Measurements from ENCODE around the gene SMIM38. TPM values are rescaled to one million over a fixed set of nuclear protein-coding genes. Genes with fewer than 3 reads are reported as not detected.

Gene SMIM38
- total RNA-seq, 1 donor, result under 0.01 TPM

DNA sequence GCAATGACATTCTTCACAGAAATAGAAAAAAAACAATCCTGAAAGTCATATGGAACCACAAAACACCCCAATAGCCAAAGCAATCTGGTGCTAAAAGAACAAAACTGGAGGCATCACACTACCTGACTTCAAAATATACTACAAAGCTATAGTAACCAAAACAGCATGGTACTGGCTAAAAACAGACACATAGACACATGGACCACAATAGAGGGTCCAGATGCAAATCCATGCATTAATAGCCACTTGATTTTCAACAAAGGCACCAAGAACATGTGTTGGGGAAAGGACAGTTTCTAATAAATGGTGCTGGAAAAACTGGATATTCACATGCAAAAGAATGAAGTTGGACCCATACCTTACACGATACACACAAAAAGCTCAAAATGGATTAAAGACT is 27.9 kb upstream of the SMIM38 start:
- Histone ChIP-seq H3K27ac (ENCODE audit: low read depth, low read length) (no peak overlapping the region), H3K4me3 (ENCODE audit: insufficient read depth, low read length) (no peak overlapping the region), H3K79me2 (ENCODE audit: insufficient read depth, low read length) (no peaks in the 10 kb centered on the region), H3K4me1 (ENCODE audit: insufficient read depth, low read length) (peaks cover 6% of the 10 kb centered on the region), H3K4me2 (ENCODE audit: insufficient read depth, low read length) (no peak overlapping the region), H3K27me3 (ENCODE audit: insufficient read depth, low read length) (no peaks in the 10 kb centered on the region), H3K36me3 (ENCODE audit: insufficient read depth, low read length) (no peaks in the 10 kb centered on the region), H2AFZ (ENCODE audit: low read length) (no peak overlapping the region), H4K20me1 (ENCODE audit: insufficient read depth, low read length) (no peaks in the 10 kb centered on the region), H3K9me3 (ENCODE audit: low read depth, low read length) (peaks cover 6% of the 10 kb centered on the region)
- TF ChIP-seq, protein P1, sequence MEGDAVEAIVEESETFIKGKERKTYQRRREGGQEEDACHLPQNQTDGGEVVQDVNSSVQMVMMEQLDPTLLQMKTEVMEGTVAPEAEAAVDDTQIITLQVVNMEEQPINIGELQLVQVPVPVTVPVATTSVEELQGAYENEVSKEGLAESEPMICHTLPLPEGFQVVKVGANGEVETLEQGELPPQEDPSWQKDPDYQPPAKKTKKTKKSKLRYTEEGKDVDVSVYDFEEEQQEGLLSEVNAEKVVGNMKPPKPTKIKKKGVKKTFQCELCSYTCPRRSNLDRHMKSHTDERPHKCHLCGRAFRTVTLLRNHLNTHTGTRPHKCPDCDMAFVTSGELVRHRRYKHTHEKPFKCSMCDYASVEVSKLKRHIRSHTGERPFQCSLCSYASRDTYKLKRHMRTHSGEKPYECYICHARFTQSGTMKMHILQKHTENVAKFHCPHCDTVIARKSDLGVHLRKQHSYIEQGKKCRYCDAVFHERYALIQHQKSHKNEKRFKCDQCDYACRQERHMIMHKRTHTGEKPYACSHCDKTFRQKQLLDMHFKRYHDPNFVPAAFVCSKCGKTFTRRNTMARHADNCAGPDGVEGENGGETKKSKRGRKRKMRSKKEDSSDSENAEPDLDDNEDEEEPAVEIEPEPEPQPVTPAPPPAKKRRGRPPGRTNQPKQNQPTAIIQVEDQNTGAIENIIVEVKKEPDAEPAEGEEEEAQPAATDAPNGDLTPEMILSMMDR (IDR thresholded peaks at IDR 0.05; ENCODE audit: extremely low read depth, low read depth, low read length), result no peak
- no peak for DNase-seq (ENCODE audit: insufficient read length, low spot score, missing footprints)

DNA sequence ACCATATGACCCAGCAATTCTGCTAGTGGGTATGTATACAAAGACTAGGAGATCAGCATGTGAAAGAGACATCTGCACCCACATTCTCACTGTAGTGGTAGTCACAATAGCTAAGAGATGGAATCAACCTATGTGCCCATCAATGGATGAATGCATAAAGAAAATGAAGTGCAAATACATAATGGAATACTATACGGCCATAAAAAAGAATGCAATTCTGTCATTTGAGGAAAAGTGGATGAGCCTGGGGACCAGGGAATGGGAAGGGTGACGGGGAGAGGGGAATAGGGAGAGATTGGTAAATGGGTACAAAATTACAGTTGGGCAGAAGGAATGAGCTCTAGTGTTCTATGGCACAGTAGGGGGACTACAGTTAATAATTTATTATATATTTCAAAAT is 26.7 kb upstream of the SMIM38 start:
- TF ChIP-seq, protein P1 (IDR thresholded peaks at IDR 0.05; ENCODE audit: extremely low read depth, low read depth, low read length), result no peak
- H3K79me2 ChIP-seq (ENCODE audit: insufficient read depth, low read length), result no peaks in the 10 kb centered on the region

DNA sequence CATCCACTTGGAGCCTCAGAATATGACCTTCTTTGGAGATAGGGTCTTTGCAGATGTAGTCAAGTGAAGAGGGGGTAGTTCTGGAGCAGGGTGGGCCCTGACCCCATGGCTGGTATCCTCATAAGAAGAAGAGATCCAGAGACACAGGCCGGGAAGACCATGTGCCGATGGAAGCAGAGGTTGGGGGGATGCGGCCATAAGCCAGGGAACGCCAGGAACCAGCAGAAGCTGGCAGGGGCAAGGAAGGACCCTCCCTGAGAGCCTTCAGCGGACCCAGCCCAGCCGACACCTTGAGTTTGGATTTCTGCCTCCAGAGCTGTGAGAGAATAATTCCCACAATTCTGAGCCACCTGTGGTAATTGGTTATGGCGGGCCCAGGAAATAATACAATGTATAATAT is 26.1 kb upstream of the SMIM38 start:
- no peaks in the 10 kb centered on the region for H3K27me3 ChIP-seq (ENCODE audit: insufficient read depth, low read length)
- no peaks in the 10 kb centered on the region for H4K20me1 ChIP-seq (ENCODE audit: insufficient read depth, low read length)
- TF ChIP-seq, protein P1 (IDR thresholded peaks at IDR 0.05; ENCODE audit: extremely low read depth, low read depth, low read length), result no peak
- H3K4me2 ChIP-seq (ENCODE audit: insufficient read depth, low read length), result no peak overlapping the region
- no peaks in the 10 kb centered on the region for H3K4me1 ChIP-seq (ENCODE audit: insufficient read depth, low read length)
- no peaks in the 10 kb centered on the region for H3K79me2 ChIP-seq (ENCODE audit: insufficient read depth, low read length)
- H3K27ac ChIP-seq (ENCODE audit: low read depth, low read length), result no peak overlapping the region
- H3K36me3 ChIP-seq (ENCODE audit: insufficient read depth, low read length), result no peaks in the 10 kb centered on the region
- no peak overlapping the region for H3K4me3 ChIP-seq (ENCODE audit: insufficient read depth, low read length)
- H3K9me3 ChIP-seq (ENCODE audit: low read depth, low read length), result peaks cover 8% of the 10 kb centered on the region
- no peak for DNase-seq (ENCODE audit: insufficient read length, low spot score, missing footprints)
- H2AFZ ChIP-seq (ENCODE audit: low read length), result no peak overlapping the region

More for the DNA sequence above, 26.7 kb upstream of the SMIM38 start:
- H3K27ac ChIP-seq (ENCODE audit: low read depth, low read length), result no peak overlapping the region
- H3K4me2 ChIP-seq (ENCODE audit: insufficient read depth, low read length), result no peak overlapping the region
- no peaks in the 10 kb centered on the region for H3K4me1 ChIP-seq (ENCODE audit: insufficient read depth, low read length)
- no peaks in the 10 kb centered on the region for H4K20me1 ChIP-seq (ENCODE audit: insufficient read depth, low read length)
- DNase-seq (ENCODE audit: insufficient read length, low spot score, missing footprints), result no peak
- H2AFZ ChIP-seq (ENCODE audit: low read length), result no peak overlapping the region
- no peaks in the 10 kb centered on the region for H3K27me3 ChIP-seq (ENCODE audit: insufficient read depth, low read length)
- peaks cover 8% of the 10 kb centered on the region for H3K9me3 ChIP-seq (ENCODE audit: low read depth, low read length)
- no peak overlapping the region for H3K4me3 ChIP-seq (ENCODE audit: insufficient read depth, low read length)
- H3K36me3 ChIP-seq (ENCODE audit: insufficient read depth, low read length), result no peaks in the 10 kb centered on the region

DNA sequence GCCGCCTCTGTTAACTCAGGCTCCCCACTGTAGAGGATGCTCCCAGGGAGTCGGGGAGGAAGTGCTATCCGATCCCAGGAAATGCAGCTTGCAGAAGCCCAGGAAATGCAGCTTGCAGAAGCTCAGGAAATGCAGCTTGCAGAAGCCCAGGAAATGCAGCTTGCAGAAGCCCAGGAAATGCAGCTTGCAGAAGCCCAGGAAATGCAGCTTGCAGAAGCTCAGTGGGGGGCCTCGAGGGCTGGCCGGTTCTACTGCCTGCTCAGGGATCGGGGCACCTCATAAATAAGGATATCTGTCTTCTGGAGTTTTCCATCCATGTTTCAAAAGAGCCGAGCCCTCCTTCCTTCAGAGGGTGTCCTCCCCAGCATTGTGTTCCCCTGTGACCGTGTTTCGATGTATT is 25.1 kb upstream of the SMIM38 start:
- DNase-seq (ENCODE audit: insufficient read length, low spot score, missing footprints), result no peak
- TF ChIP-seq, protein P1 (IDR thresholded peaks at IDR 0.05; ENCODE audit: extremely low read depth, low read depth, low read length), result no peak
- no peaks in the 10 kb centered on the region for H3K79me2 ChIP-seq (ENCODE audit: insufficient read depth, low read length)
- H3K4me1 ChIP-seq (ENCODE audit: insufficient read depth, low read length), result no peaks in the 10 kb centered on the region
- H4K20me1 ChIP-seq (ENCODE audit: insufficient read depth, low read length), result no peaks in the 10 kb centered on the region
- H2AFZ ChIP-seq (ENCODE audit: low read length), result no peak overlapping the region
- no peaks in the 10 kb centered on the region for H3K27me3 ChIP-seq (ENCODE audit: insufficient read depth, low read length)
- peaks cover 8% of the 10 kb centered on the region for H3K9me3 ChIP-seq (ENCODE audit: low read depth, low read length)
- no peaks in the 10 kb centered on the region for H3K36me3 ChIP-seq (ENCODE audit: insufficient read depth, low read length)
- H3K4me3 ChIP-seq (ENCODE audit: insufficient read depth, low read length), result no peak overlapping the region
- no peak overlapping the region for H3K4me2 ChIP-seq (ENCODE audit: insufficient read depth, low read length)
- no peak overlapping the region for H3K27ac ChIP-seq (ENCODE audit: low read depth, low read length)
